K562 (cell line): ENCODE results near the gene CPSF2. TPM values are rescaled to one million over a fixed set of nuclear protein-coding genes. Genes with fewer than 3 reads are reported as not detected.

Source experiments
- ATAC-seq: fragments of 200-7000 bp; cut with Tn5 transposase; 3 replicates; pipeline ENCODE4 v1.9.1; 2020; ENCODE audit warnings: moderate library complexity
- BruUV-seq: library from RNA; stranded (reverse); fragments of 400-500 nt; replicated peaks from 2 replicates; lab custom pipeline; 2021; lab: Mats Ljungman, UMichigan
- CTCF ChIA-PET: fragments of 300-600 bp; formaldehyde crosslinking; extraction: SDS; loops from one replicate; lab custom pipeline; 2021; ENCODE audit warnings: low intra/inter-chr PET ratio; lab: Yijun Ruan, JAX
- POLR2A ChIA-PET: fragments of 300-600, 350-650 bp; sonication (Branson Sonifier 250); formaldehyde crosslinking; extraction: SDS; loops from one replicate; lab custom pipeline; 2021; ENCODE audit warnings: antibody characterized with exemption, inconsistent platforms; lab: Yijun Ruan, JAX
- DNase-seq, 4 experiments: peaks; one replicate each; pipeline versions ENCODE4 v3.0.0 to v3.0.0-alpha.2; 2011 to 2018; ENCODE audit warnings: low spot score in 3 of 4, mixed read lengths in 3 of 4; ENCODE audit errors: extremely low read depth in 1 of 4
- FAIRE-seq: peaks from 2 replicates; lab custom pipeline; 2011; peaks lifted over from hg19 to GRCh38; lab: Jason Lieb, UNC
- H2AFZ ChIP-seq: 2 replicates; pipeline ENCODE4 v1.6.0; 2011; ENCODE audit warnings: low read depth, low read length, control low read depth, inconsistent platforms
- H3K27ac ChIP-seq: fragments of 200-600 bp; 3 replicates; pipeline ENCODE4 v1.8.0; 2011; ENCODE audit warnings: low read depth, mild to moderate bottlenecking, control low read depth, inconsistent platforms, low read length, moderate library complexity, mixed read lengths; ENCODE audit errors: extremely low read depth
- H3K27me3 ChIP-seq, 2 experiments: fragments of 300-600 bp in 1 of 2; 2 replicates in 1 of 2; 3 replicates in 1 of 2; pipeline versions ENCODE4 v1.6.0 to v1.8.0; 2011; ENCODE audit warnings: inconsistent platforms in 2 of 2, low read length in 2 of 2, mild to moderate bottlenecking in 1 of 2, mixed read lengths in 1 of 2, moderate library complexity in 1 of 2; ENCODE audit not compliant: control insufficient read depth in 2 of 2, insufficient read depth in 2 of 2
- H3K36me3 ChIP-seq: fragments of 300-600 bp; 3 replicates; pipeline ENCODE4 v1.8.0; 2011; ENCODE audit warnings: mild to moderate bottlenecking, low read length, inconsistent platforms; ENCODE audit not compliant: control insufficient read depth, insufficient read depth
- H3K4me1 ChIP-seq, 2 experiments: fragments of 200-600 bp in 1 of 2; replicated peaks in 1 of 2; 2 replicates in 1 of 2; 3 replicates in 1 of 2; pipeline versions ENCODE4 v1.5.1 to v1.8.0; 2011; ENCODE audit warnings: inconsistent platforms in 2 of 2, low read length in 2 of 2, mild to moderate bottlenecking in 1 of 2, mixed read lengths in 1 of 2, moderate library complexity in 1 of 2; ENCODE audit not compliant: control insufficient read depth in 2 of 2, insufficient read depth in 2 of 2
- H3K4me2 ChIP-seq: 2 replicates; pipeline ENCODE4 v1.6.1; 2011; ENCODE audit warnings: low read length, control low read depth, inconsistent platforms, mixed read lengths; ENCODE audit not compliant: insufficient read depth
- H3K4me3 ChIP-seq: fragments of 200-600 bp; sonication (generic), shearing (Covaris generic); 2 replicates; pipeline ENCODE4 v1.5.1; 2016; ENCODE audit warnings: control low read depth, inconsistent platforms
- H3K79me2 ChIP-seq: fragments of 200-600 bp; 3 replicates; pipeline ENCODE4 v1.8.0; 2011; ENCODE audit warnings: low read length, inconsistent platforms; ENCODE audit not compliant: control insufficient read depth, insufficient read depth
- H3K9ac ChIP-seq, 2 experiments: 2 replicates each; pipeline versions ENCODE4 v1.6.0 to v1.6.1; 2011; ENCODE audit warnings: low read depth in 2 of 2, low read length in 2 of 2, control low read depth in 1 of 2, inconsistent platforms in 1 of 2, mild to moderate bottlenecking in 1 of 2, mixed read lengths in 1 of 2; ENCODE audit not compliant: insufficient read depth in 1 of 2
- H3K9me1 ChIP-seq: one replicate; pipeline ENCODE4 v1.6.0; 2011; ENCODE audit warnings: inconsistent platforms, mild to moderate bottlenecking, low read length, moderate library complexity; ENCODE audit not compliant: control insufficient read depth, insufficient read depth
- H3K9me3 ChIP-seq: replicated peaks from 2 replicates; pipeline ENCODE4 v1.5.1; 2011; ENCODE audit warnings: low read depth, low read length, inconsistent platforms; ENCODE audit not compliant: control insufficient read depth, insufficient read depth
- H4K20me1 ChIP-seq: replicated peaks from 2 replicates; pipeline ENCODE4 v1.6.1; 2011; ENCODE audit warnings: low read length, inconsistent platforms, mixed read lengths; ENCODE audit not compliant: control insufficient read depth, insufficient read depth
- ARID1B ChIP-seq: fragments of 450-650 bp; IDR thresholded peaks from 2 replicates; pipeline ENCODE4 v1.6.1; 2016; ENCODE audit warnings: antibody characterized with exemption, mild to moderate bottlenecking, inconsistent platforms
- ATF3 ChIP-seq, 2 experiments: fragments of 450-650 bp in 1 of 2; sonication (generic) in 1 of 2; formaldehyde crosslinking in 1 of 2; IDR thresholded peaks in 1 of 2; conservative IDR thresholded peaks in 1 of 2; 2 replicates each; pipeline versions ENCODE4 v1.6.1 to v1.8.1; 2016 to 2023; ENCODE audit warnings: mild to moderate bottlenecking in 2 of 2, moderate library complexity in 2 of 2, inconsistent platforms in 1 of 2, missing genetic modification reagents in 1 of 2
- CSDE1 ChIP-seq, 2 experiments: fragments of 450-650 bp; IDR thresholded peaks; 2 replicates each; pipeline ENCODE4 v1.6.1; 2016; ENCODE audit warnings: mild to moderate bottlenecking in 1 of 2
- ELK1 ChIP-seq: sonication (generic); formaldehyde crosslinking; IDR thresholded peaks from 2 replicates; pipeline ENCODE4 v1.8.1; 2022; ENCODE audit warnings: missing genetic modification reagents
- GTF2F1 ChIP-seq: IDR thresholded peaks from 2 replicates; pipeline ENCODE4 v1.6.1; 2011; ENCODE audit warnings: low read depth, low read length, improper control_type of control experiment
- HES1 ChIP-seq: fragments of 450-650 bp; IDR thresholded peaks from 2 replicates; pipeline ENCODE4 v1.6.1; 2016; ENCODE audit warnings: low read depth, mild to moderate bottlenecking, moderate library complexity
- HMBOX1 ChIP-seq: sonication (generic); IDR thresholded peaks from 2 replicates; pipeline ENCODE4 v1.6.1; 2016
- IFI16 ChIP-seq: fragments of 250-450 bp; sonication (Bioruptor Pico); IDR thresholded peaks from 2 replicates; pipeline ENCODE4 v2.1.2; 2022; ENCODE audit warnings: mild to moderate bottlenecking, inconsistent platforms
- PRDM10 ChIP-seq: fragments of 450-650 bp; IDR thresholded peaks from 2 replicates; pipeline ENCODE4 v1.6.1; 2018; ENCODE audit not compliant: partially characterized antibody
- SETDB1 ChIP-seq: IDR thresholded peaks from one replicate; pipeline ENCODE4 v1.6.1; 2012; ENCODE audit warnings: low read length, control low read depth, inconsistent platforms
- WGBS: fragments of 100-300 bp; shearing (Covaris generic); methylation state at CpG from one replicate; pipeline ENCODE4 v1.1.6; 2016; ENCODE audit warnings: low coverage, mixed read lengths; ENCODE audit not compliant: insufficient coverage; ENCODE audit errors: missing lambda C conversion rate; 5-methylcytosine and 5-hydroxymethylcytosine counted together
- in situ Hi-C: fragments of 300-500 bp; cut with MboI; formaldehyde crosslinking; loops from 4 replicates; pipeline ENCODE4 v1.15.0; 2018; ENCODE audit warnings: inconsistent platforms, mixed read lengths
- intact Hi-C: fragments of 100-400 bp; cut with micrococcal nuclease; formaldehyde crosslinking; loops from 2 replicates; pipeline ENCODE4 v1.14.2; 2022
- polyA plus RNA-seq, 8 experiments: library from polyadenylated mRNA; depleted of rRNA in 4 of 8; stranded (reverse) in 5 of 8; unstranded in 3 of 8; fragments of >200 nt; fragmentation: Nextera tagmentation in 2 of 8; fragmentation: Illumina TruSeq in 1 of 8; extraction: Ambion mirVana in 2 of 8; extraction: Trizol in 1 of 8; gene quantifications; 2 replicates each; pipeline versions ENCODE4 v1.2.1 to v1.2.3, GENCODE V29; 2011 to 2014; ENCODE audit warnings: inconsistent platforms in 1 of 8, missing spikeins in 1 of 8
- total RNA-seq, 7 experiments: library from RNA; depleted of rRNA in 6 of 7; stranded (reverse); fragments of >200 nt in 6 of 7; fragmentation: Illumina TruSeq in 2 of 7; extraction: Trizol in 2 of 7; gene quantifications; 2 replicates each; pipeline versions ENCODE4 v1.2.1 to v1.2.3, GENCODE V29; 2011 to 2021; ENCODE audit warnings: low replicate concordance in 1 of 7

Gene CPSF2
- total and polyA plus RNA-seq, 9 of the 15 experiments (the other 6 are each of a cell fraction or from before 2014, with no cell fraction given): 20.8 to 71.3 (median 49.0) TPM

- TF ChIP-seq PRDM10: no peak
These were observed 31.8 kb downstream of the CPSF2 start (continued) for GRCh38 chr14:92153581-92153980.

GRCh38 chr14:92154283-92154942 is 32.6 kb downstream of the CPSF2 start:
- no peak for ATAC-seq
- Histone ChIP-seq H3K79me2 (no peaks in the 10 kb centered on the region), H3K27ac (no peak overlapping the region), H3K36me3 (peaks cover 64% of the 10 kb centered on the region), H3K9me3 (no peaks in the 10 kb centered on the region), H3K9me1 (no peaks in the 10 kb centered on the region), H3K4me1 (no peaks in the 10 kb centered on the region; a peak in 1 of 5 replicates), H3K4me3 (no peak overlapping the region), H3K4me2 (no peak overlapping the region), H4K20me1 (no peaks in the 10 kb centered on the region), H3K27me3 (no peaks in the 10 kb centered on the region), H2AFZ (no peak overlapping the region), H3K9ac (no peak overlapping the region)
- in situ Hi-C loops (no loop called here), intact Hi-C loops (no loop called here)
- no TSS peak for BruUV-seq
- no peak for DNase-seq
- ChIA-PET CTCF (no interaction called here), POLR2A (no interaction called here)
- FAIRE-seq: no peak
- 58% methylated on average over 3 of the region's 3 CpGs for WGBS
- TF ChIP-seq ATF3 (IDR thresholded peaks at IDR 0.05) (peak; percentile 30; the same call in 1 of the 2 replicates), ATF3 (CRISPR knock-in tag; conservative IDR thresholded peaks at IDR 0.05) (no peak), SETDB1 (no peak), GTF2F1 (no peak), IFI16 (CRISPR knock-in tag) (no peak), HES1 (no peak), HMBOX1 (no peak), ARID1B (0 out of 2 replicates have a peak, but pooled peaks have one; percentile 27), CSDE1 (IDR thresholded peaks at IDR 0.05) (no peak), ELK1 (no peak)
